Stimulated activated CD8-positive, alpha-beta memory T cell treated with anti-CD3 and anti-CD28 coated beads, Interleukin-2, amount 100 ng/mL, for 48 hours (primary cell): ENCODE data around the gene NTNG1.
"Not testable (repeated sequence)": the region's sequence is repeated elsewhere in the genome, so short reads cannot be mapped to it uniquely, and the experiment has no call there.

Experiments used
- DNase-seq, 2 donors: peaks; one replicate each; pipeline ENCODE4 v3.0.0-alpha.2; 2020; ENCODE audit warnings: low read depth in 2 of 2

The NTNG1 gene

DNA sequence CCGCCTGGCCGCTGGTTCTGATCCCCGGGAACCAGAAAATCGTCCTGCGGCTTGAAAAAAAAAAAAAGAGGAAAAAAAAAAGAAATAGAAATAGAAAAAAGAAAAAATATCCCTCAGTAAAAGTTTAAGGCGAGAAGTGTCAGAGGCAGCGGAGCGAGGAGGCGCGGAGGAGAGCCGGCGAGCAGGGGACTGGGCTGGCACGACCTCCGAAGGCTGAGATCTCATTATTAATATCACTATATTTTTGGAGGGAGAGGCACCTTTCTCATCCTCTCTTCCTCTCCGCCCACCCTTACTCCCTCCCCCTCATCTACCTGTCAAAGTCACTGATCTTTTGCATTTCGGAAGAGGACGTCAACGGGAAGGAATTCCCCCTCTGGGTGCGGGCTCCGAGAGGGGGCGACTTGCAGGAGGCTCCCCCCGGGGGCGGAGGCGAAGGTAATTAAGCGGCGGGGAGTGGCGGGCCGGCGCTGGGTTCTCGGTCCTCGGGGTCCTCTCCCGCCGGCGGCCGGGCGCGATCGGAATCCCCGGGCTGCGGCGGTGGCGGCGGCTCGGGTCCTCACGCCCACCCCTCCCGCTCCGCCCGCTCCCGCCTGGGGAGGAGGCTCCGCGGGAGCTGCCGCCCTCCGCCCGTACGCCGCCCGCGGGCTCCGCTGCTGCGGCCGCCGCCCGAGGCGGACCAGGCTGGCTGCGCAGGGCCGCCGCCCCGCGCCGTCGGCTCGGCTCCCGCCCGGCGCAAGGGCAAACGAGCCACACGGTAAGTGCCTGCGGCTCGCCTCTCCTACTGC lies at the start of gene NTNG1:
Gene NTNG1, plus strand, starts transcription at position 337 of the 788 bp plus-strand sequence.
- DNase-seq = no peak

DNA sequence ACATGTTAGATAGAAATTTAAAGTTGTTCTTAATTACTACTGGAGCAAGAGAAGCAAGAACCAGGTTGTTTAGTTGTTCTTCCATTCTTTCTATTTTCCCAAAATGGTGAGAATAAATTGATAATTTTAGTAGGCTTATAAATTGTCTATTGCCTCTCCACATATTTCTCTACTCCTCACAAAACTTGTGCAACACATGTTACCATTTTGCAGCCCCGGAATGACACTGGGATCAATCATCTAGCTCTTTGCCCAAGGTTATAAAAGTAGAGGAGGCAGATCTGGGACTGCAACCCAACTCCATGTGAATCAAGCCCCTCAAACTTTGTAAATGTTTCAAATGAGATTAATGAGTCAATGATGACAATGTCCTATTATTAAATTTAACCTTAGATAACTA lies 49.4 kb upstream of the NTNG1 start:
- no peak for DNase-seq

DNA sequence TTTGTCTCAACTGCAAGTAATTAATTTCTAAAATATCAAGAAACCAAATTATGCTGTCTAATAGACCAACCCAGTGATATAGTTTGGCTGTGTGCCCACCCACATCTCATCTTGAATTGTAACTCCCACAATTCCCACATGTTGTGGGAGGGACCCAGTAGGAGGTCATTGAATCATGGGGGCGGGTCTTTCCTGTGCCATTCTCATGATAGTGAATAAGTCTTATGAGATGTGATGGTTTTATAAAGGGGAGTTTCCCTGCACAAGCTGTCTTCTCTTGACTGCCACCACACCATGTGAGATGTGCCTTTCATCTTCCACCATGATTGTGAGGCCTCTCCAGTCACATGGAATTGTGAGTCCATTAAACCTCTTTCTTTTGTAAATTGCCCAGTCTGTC lies 47.4 kb upstream of the NTNG1 start:
- DNase-seq = not testable (repeated sequence)

DNA sequence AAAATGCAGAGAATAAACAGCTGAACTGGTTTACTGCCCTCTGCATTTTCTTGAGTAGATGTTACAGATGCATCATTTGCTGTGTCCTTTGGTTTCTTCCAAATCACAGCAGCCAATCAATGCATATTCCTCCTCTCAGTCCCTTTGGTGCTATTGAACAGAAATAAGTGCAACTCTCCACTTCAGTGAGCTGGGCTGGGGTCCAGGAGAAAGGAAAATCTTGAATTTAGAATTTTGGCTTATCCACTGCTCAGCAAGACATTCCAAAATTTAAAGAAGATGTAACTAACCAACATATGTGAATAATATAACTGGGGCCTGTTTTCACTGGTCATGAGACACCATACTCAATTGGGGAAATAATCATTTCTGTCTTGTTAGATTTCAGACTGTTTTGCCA lies 45.2 kb upstream of the NTNG1 start:
- DNase-seq = no peak

DNA sequence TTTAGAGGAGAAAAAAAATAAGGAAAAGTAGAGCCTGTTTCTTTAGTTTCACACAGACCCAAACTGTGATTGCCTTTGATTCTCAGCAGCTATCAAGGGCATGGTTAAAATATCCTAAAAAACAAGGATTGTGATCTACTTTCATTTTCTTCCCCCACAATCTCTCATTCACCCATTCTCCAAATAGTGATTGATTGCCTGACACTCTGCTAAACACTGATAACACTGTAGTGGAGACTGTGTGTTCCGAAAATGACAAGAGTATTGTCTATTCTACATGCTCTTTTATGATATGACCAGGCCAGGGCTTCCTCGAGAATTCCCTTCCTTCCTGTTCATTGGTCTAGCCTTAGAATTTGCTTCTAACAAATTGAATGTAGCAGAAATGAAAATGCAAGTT lies 44.1 kb upstream of the NTNG1 start:
- no peak for DNase-seq

DNA sequence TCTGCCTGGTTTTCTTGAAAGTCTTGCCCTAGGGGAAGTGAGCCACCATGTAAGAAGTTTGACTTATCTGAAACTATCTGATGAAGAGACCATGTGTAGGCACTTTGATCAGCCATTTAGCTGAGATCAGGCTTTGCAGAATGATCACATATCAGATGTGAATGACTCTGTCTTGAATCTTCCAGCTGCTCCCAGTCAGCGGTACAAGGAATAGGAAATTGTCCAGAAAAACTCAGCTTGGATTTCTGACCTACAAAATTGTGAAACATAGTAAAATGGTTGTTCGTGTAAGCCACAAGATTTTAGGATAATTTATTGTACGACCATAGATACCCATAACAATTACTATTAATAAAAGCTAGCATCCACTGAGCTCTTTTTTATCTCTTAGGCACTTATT lies 41.9 kb upstream of the NTNG1 start:
- DNase-seq = no peak

DNA sequence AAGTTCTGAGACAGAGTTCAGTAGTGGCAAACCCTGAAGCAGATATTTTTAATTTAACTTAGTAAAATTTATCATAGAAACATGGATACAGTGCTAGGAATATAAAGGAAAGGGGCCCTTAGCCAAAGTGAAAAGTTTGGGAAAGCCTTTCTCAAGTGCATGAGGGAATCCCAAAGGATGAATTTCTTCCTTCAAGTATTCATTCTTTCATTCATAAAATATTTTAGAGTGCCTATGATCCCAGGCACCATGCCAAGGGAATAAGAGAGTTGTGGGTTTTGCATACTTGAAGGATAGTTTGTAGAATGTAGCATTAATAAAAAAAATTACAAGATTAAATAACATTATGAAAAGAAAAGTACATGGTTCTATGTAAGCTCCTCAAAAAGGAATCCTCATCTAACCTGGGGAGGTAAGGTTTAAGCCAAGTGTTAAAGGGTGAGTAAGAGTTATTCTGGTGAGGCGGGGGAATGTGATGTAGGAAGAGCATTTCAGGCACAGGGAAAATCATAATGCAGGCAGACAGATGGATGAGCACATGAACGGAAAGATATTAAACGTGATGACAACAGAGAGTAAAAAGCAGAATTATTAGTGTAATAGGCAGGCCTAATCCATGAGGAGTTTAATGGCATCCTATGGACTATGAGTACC lies 40.4 kb upstream of the NTNG1 start:
- no peak for DNase-seq

DNA sequence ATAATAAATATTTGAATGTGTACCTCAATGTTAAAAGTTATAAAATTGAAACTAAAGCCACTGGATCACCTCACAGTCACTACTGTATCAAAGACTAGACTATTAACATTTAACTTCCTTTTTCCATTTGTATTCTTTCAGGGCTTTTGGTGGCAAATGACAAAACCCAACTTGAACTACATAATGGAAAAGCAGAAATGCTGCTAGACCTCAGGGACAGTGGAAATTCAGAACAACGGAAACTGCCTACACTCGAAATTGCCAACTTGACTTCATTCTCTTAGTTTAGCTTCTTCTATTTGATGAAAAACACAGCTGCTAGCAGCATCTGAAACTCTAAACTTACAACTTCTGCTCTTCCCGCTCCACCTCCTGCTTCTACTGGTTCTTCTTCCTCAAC lies 34.9 kb upstream of the NTNG1 start:
- DNase-seq = no peak

DNA sequence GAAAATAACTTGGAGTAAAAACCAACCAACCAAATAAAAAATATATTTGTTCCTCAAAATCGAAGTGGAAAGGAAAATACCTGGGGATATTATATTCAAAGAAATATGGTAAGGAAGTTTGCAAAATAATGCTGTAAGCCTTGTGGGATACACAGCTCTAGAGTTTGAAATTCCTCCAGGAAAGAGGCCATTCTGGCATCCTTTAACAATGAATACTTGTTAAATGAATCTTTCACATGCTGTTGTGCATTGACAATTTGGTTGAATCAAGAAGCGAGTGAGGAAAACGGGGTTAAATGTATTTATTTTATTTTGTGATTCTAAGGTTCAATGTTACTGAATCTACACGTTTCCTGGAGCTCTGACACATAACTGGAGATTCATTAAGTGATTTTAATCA lies 30.5 kb upstream of the NTNG1 start:
- no peak for DNase-seq

DNA sequence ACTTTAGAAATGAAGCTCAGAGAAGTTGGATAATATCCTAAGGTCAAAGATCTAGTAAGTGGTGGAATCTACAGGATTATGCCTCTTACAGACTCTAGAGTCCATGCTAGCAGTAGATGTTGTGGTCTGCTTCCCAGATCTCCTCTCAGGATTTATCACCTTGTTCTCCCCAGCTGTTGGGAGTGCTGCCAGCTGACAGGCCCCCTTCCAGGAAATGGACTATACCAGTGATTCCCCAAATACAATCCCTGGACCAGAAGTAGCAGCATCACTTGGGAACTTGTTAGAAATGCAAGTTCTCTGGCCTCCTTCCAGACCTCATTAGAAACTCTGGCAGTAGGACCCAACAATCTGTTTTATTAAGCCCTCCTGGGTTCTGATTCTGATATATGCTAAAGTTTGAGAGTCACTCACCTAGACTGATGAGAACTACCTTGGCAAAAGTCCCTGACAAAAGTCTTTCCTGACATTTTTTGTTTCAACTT lies 24.5 kb upstream of the NTNG1 start:
- no peak for DNase-seq

DNA sequence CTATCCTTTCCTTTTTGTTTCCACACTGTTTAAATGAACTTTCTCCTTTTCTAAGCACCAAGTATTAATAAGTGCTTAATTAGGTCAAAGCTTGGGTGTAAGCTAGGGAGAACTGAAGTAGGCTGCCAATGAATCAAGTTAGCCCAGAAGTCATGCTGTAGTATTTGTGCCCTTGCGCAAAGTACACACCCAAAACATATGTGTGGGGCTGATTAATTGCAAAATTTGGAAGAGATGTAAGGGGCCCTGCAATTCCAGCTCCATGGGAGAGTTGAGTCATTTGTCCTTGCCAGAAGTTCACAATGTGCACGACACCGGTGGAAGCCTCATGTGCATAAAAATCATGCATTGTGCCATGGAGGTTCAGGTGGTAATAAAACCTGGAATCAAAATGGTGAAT lies 18.6 kb upstream of the NTNG1 start:
- no peak for DNase-seq

DNA sequence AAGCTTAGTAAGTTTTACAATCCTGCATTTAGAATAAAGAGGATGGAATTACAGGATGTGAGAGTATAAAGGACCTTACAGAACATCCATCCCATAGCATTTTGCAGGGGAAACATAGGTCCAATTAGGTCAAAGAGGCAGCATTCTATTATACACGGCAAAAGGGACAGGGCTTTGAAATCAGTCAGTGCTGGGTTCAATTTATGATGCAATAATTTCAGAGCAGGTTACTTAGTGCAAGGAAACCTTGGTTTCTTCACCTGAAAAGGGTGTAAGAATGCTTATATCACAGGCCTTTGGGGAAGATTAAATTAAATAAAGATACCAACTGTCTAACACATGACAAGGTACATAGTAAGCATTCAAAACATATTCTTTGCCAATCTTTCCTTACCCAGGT lies 17.1 kb upstream of the NTNG1 start:
- DNase-seq = no peak

DNA sequence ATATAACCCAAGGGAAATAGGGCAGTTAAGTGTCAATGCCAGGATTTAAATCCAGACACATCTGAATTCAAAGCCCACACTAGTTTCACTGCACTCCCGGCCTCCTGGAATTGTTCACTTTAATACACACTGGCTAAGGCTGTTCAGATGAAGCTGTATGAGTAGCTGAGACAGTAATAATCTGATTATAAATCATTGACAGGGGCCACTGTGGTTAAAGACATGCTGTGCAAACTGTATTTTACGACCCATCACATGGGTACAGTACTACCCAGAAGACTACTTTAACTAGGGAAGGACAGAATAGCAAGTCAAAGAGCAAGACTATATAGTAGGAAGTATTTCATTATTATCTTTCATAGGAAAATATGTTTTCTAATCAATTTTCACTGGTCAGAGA lies 16.1 kb upstream of the NTNG1 start:
- DNase-seq = no peak

DNA sequence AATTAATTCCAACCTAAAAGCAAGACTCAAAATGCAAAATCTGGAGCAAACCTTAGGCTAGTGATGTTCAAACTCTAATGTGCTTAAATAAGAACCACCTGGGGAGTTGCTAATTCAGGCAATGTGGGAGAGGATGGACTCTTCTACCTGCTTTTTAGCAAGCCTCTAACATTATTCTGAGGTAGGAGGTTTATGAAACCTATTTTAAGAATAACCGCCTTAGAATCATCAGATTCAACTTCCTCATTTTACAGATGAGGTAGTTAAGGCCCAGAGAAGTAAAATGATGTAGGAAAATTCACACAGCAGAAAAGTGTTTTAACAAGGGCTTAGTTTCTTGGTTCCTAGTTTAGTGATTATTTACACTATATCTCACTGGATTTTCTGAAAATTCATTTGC lies 8.6 kb upstream of the NTNG1 start:
- no peak for DNase-seq

DNA sequence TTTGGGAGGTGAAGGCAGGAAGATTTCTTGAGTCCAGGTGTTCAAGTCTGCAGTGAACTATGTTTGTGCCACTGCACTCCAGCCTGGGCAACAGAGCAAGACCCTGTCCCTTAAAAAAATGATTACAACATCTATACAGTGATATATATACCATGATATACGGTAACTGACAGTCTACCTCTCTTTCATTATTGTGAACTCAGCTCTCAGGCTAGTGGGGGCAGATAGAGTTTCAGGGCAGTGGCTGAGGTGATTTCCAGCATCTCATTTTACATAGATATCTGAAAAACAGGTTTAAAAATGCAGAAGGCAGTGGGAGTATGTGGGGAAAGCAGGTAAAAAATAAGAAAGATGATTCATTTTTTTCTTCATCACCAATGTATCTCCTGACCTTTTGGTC lies 8.1 kb upstream of the NTNG1 start:
- DNase-seq = no peak

DNA sequence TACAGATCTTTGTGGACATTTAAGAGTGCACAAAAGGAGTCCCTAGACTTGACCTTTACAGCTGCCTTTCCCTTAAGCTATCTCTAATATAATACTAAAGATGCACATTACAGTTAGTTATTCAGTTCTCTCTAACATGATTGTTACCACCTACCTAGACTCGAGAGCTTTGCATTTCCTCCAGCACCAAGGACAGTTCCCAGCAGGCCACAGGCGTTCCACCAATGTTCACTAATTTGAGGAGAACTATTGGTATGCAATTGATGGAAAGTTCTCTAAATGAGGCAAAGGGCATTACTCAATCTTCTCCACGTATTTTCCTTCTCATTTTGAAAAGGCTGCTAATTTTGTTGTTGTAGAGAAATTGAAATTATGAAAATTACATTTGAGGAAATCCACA lies 5.4 kb upstream of the NTNG1 start:
- DNase-seq = no peak

DNA sequence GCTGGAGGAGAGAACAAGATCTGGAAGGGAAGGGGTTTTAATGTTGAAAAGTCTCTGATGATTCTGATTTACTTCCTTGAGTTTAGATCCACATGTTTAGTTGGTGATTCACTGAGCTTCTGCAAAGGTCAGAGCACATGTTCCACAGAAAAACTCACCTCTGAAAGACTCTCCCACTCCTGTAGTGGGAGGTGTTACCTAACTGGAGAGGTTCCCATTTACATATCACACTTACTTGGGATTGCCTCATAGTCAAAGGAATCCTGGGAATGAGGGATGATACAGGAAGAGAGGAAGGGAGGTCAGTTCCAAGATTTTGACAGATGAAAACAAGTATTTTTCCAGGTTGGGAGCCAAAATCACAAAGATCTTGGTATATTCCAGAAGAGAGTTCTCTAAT lies 2.7 kb upstream of the NTNG1 start:
- no peak for DNase-seq

DNA sequence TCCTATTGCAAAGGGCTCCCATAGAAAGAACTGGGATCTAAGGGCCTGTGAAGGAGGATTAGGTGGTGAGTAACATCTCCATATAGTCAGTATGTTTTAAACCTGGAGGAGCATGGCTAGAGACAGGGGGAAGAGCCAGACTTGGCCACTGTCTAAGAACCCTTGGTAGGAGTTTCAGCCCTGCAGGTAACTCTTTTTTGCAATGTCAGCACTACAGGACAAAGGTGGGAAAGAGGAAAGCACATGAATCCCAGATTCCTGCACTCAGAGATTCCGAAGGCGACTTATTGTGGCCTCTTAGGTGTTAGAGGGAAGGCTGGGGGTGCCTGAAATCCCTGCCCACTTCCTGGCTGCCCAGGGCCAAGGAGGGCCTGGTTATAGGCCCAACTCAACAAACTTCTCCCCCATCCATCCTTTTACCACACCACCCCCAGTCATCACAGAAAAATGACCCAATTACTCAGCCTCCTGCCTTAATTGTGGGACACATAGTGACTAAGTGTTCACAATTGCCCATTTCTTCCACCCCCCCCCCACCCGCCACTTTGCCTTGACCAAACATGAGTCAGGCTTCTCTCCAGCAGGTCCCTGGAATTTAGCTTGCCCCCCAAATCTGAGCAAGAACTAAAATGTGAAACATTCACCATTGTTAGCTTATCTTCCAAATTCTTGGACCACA lies 1.9 kb upstream of the NTNG1 start:
- DNase-seq = no peak

DNA sequence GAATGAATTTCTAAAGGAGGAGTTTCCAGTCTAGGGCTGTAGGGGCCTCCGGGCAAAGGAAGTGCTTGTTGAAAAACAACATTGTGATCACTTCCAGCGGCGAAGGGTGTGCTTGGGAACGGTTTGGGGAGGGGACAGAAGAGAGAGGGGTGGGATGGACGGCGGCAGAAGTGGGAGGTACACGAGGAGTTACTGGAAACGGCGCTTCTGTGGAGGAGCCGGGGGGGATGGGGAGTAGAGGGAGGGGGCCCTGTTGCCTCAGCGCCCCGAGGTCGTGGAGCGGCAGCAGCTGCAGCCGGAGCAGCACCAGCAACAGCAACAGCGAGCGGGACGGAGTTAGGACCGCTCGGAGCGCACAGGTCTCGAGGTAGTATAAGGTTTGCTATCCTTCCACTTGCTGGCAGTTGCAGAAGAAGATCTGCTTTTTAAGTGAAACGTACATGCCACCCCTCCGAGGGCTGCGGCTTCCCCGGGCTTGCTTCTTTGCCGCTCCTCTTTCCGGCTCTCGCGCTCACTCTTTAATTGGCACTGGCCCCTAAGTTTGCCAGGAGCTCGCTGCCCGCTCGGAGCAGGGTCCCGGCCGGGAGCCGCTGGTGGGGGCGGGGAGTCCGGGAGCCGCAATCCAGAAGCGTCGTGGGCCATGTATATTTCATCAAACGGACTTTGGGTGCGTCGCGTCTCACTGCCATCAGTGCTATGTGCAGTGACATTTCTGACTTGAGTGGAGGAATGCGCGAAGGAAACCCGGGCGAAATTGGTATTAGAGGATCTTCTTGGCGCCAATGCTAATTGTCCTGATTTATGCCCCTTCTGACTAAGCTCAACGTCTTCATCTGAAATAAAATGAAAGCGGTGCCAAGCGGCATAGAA lies 771 bp upstream of the NTNG1 start:
- peak in 1 of 2 donors; percentile 2 for DNase-seq

DNA sequence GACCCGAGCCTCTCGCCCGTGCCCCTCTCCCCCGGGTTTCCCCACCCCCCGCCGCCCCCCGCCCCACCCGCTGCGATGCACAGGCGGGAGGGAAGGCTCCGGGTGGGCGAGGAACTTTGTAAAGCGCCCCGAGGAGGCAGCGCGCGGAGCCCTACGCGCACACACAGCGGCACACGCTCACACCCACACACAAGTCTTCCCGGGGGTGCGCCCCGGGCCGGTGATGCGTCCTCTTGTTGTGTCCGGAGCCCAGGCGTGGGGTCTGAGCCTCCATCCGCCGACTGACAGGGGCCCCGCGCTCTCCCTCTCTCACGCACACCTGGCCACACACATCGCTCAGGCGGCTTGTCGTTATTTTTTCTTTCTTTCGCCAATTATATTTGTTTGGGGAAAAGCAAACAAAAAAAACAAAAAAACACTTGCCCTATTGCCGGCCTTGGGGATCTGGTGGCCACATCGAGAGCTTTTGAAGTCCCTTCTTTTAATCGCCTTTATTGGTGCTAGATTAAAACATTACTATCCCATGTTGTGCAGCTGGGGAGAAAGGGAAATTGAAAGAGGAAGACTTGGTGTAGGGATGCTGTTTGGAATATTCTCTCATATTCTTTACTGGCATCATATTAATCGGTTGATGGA lies 770 bp downstream of the NTNG1 start:
- no peak for DNase-seq

DNA sequence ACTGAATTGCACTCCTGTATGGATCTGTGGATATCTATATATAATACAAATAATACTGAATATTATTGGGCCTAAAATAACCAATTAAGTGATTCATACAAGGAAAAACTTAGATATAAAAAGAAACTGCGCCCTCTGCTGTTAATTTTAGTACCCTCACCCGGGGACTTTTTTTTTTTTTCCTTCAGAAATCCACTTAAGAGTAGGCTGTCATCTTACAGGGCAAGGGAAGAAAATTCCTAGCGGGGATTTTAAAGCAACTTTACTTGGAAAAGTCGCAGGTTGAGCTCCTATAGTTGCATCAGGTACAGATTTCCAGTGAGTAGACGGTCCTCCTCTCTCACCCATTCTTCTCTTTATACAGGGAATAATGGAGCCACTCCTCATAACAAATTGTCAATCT lies 1.3 kb downstream of the NTNG1 start:
- DNase-seq = no peak
